SK-N-SH (cell line): ENCODE results near the gene KLHL40. TPM values are rescaled to one million over a fixed set of nuclear protein-coding genes. Genes with fewer than 3 reads are reported as not detected.

Experiments
- CTCF ChIA-PET: fragments of 300-600, 350-600 bp; formaldehyde crosslinking; extraction: SDS; loops from one replicate; lab custom pipeline; 2021; lab: Yijun Ruan, JAX
- POLR2A ChIA-PET: fragments of 350-600 bp; sonication (Branson Sonifier 250); formaldehyde crosslinking; extraction: SDS; loops from one replicate; lab custom pipeline; 2020; ENCODE audit warnings: antibody characterized with exemption, inconsistent platforms; lab: Yijun Ruan, JAX
- DNase-seq: peaks from one replicate; pipeline ENCODE4 v3.0.0; 2012
- H2AFZ ChIP-seq: fragments of 200-600 bp; sonication (generic); 2 replicates; pipeline ENCODE4 v1.8.1; 2016; ENCODE audit warnings: antibody characterized with exemption, mild to moderate bottlenecking, low read depth
- H3F3A ChIP-seq: fragments of 200-600 bp; sonication (generic); replicated peaks from 2 replicates; pipeline ENCODE3; 2016; ENCODE audit warnings: antibody characterized with exemption, mild to moderate bottlenecking; ENCODE audit not compliant: insufficient read depth
- H3K27ac ChIP-seq, 2 experiments: fragments of 200-500 bp in 1 of 2; fragments of 200-600 bp in 1 of 2; sonication (Bioruptor generic) in 1 of 2; sonication (generic), shearing (Covaris generic) in 1 of 2; 2 replicates each; pipeline versions ENCODE4 v1.5.1 to v1.6.1; 2014 to 2016; ENCODE audit warnings: low read depth in 2 of 2, inconsistent platforms in 1 of 2, low read length in 1 of 2, mild to moderate bottlenecking in 1 of 2, mixed read lengths in 1 of 2
- H3K27me3 ChIP-seq: fragments of 200-600 bp; sonication (generic), shearing (Covaris generic); 2 replicates; pipeline ENCODE4 v1.6.1; 2016; ENCODE audit warnings: mixed run types; ENCODE audit not compliant: insufficient read depth
- H3K36me3 ChIP-seq, 2 experiments: fragments of 200-500 bp in 1 of 2; fragments of 200-600 bp in 1 of 2; sonication (Bioruptor generic) in 1 of 2; sonication (generic) in 1 of 2; replicated peaks in 1 of 2; 2 replicates each; pipeline versions ENCODE3 to v1.5.1; 2014 to 2016; ENCODE audit warnings: low read length in 1 of 2, mild to moderate bottlenecking in 1 of 2; ENCODE audit not compliant: insufficient read depth in 2 of 2, control insufficient read depth in 1 of 2
- H3K4me1 ChIP-seq, 2 experiments: fragments of 200-500 bp in 1 of 2; fragments of 200-600 bp in 1 of 2; sonication (Bioruptor generic) in 1 of 2; sonication (generic), shearing (Covaris generic) in 1 of 2; 2 replicates each; pipeline versions ENCODE4 v1.5.1 to v1.6.1; 2014 to 2016; ENCODE audit warnings: low read depth in 1 of 2, low read length in 1 of 2, mixed run types in 1 of 2; ENCODE audit not compliant: insufficient read depth in 2 of 2, control insufficient read depth in 1 of 2
- H3K4me2 ChIP-seq: fragments of 200-600 bp; sonication (generic), shearing (Covaris generic); 2 replicates; pipeline ENCODE4 v1.6.1; 2017; ENCODE audit warnings: mixed run types
- H3K4me3 ChIP-seq, 2 experiments: fragments of 200-500 bp in 1 of 2; fragments of 200-600 bp in 1 of 2; sonication (Bioruptor generic) in 1 of 2; sonication (generic), shearing (Covaris generic) in 1 of 2; 2 replicates each; pipeline versions ENCODE4 v1.5.1 to v1.8.1; 2014 to 2016; ENCODE audit warnings: low read depth in 2 of 2, inconsistent platforms in 1 of 2, low read length in 1 of 2, mild to moderate bottlenecking in 1 of 2, mixed read lengths in 1 of 2, moderate library complexity in 1 of 2
- H3K79me2 ChIP-seq: fragments of 200-600 bp; sonication (generic); 2 replicates; pipeline ENCODE4 v1.8.1; 2017; ENCODE audit warnings: mild to moderate bottlenecking; ENCODE audit not compliant: insufficient read depth
- H3K9ac ChIP-seq: fragments of 200-600 bp; sonication (generic); 2 replicates; pipeline ENCODE4 v1.6.1; 2017; ENCODE audit warnings: mixed run types
- H3K9me2 ChIP-seq: fragments of 200-600 bp; sonication (generic); 2 replicates; pipeline ENCODE4 v1.6.1; 2017; ENCODE audit warnings: mixed run types
- H3K9me3 ChIP-seq: fragments of 200-600 bp; sonication (generic); 2 replicates; pipeline ENCODE4 v1.6.1; 2017; ENCODE audit warnings: mixed run types, mild to moderate bottlenecking, moderate library complexity
- H4K20me1 ChIP-seq: fragments of 200-600 bp; sonication (generic); 2 replicates; pipeline ENCODE4 v1.6.1; 2017; ENCODE audit warnings: mild to moderate bottlenecking, mixed run types; ENCODE audit not compliant: insufficient read depth
- CHD2 ChIP-seq: fragments of 150-350 bp; IDR thresholded peaks from 2 replicates; pipeline ENCODE4 v1.6.1; 2018; ENCODE audit warnings: low read length; ENCODE audit not compliant: partially characterized antibody
- EP300 ChIP-seq, 2 experiments: IDR thresholded peaks; 2 replicates each; pipeline versions ENCODE4 v1.4.0 to v1.6.1; 2012; ENCODE audit warnings: borderline replicate concordance in 1 of 2, low read depth in 1 of 2, low read length in 1 of 2
- EZH2phosphoT487 ChIP-seq: fragments of 200-600 bp; sonication (generic); IDR thresholded peaks from 2 replicates; pipeline ENCODE4 v1.6.1; 2017; ENCODE audit warnings: low read depth, mixed run types, mild to moderate bottlenecking, antibody characterized with exemption, moderate library complexity, borderline replicate concordance
- FOXJ3 ChIP-seq: sonication (generic); formaldehyde crosslinking; IDR thresholded peaks from 2 replicates; pipeline ENCODE4 v1.5.1; 2020; ENCODE audit warnings: mild to moderate bottlenecking, missing genetic modification reagents
- FOXM1 ChIP-seq: IDR thresholded peaks from 2 replicates; pipeline ENCODE4 v1.4.0; 2012; ENCODE audit warnings: low read depth, mild to moderate bottlenecking
- GABPA ChIP-seq: IDR thresholded peaks from 2 replicates; pipeline ENCODE4 v1.4.0; 2012; ENCODE audit warnings: low read depth, mild to moderate bottlenecking
- GATA2 ChIP-seq: sonication (generic); formaldehyde crosslinking; IDR thresholded peaks from 2 replicates; pipeline ENCODE4 v1.5.0; 2020; ENCODE audit warnings: mild to moderate bottlenecking, missing genetic modification reagents
- JUND ChIP-seq: IDR thresholded peaks from 2 replicates; pipeline ENCODE4 v1.4.0; 2012
- MEF2A ChIP-seq: IDR thresholded peaks from 2 replicates; pipeline ENCODE4 v1.4.0; 2012; ENCODE audit warnings: low read depth, borderline replicate concordance
- NFIC ChIP-seq: IDR thresholded peaks from 2 replicates; pipeline ENCODE4 v1.4.0; 2012; ENCODE audit warnings: borderline replicate concordance
- NRF1 ChIP-seq: IDR thresholded peaks from 2 replicates; pipeline ENCODE4 v1.6.1; 2012; ENCODE audit warnings: low read depth, mild to moderate bottlenecking, low read length
- PBX3 ChIP-seq: IDR thresholded peaks from 2 replicates; pipeline ENCODE4; 2012
- RCOR1 ChIP-seq: fragments of 150-350 bp; IDR thresholded peaks from 2 replicates; pipeline ENCODE4 v1.6.1; 2017; ENCODE audit warnings: antibody characterized with exemption, low read length
- RFX5 ChIP-seq: IDR thresholded peaks from 2 replicates; pipeline ENCODE4 v1.6.1; 2012; ENCODE audit warnings: mild to moderate bottlenecking, improper control_type of control experiment, low read length
- SMC3 ChIP-seq: IDR thresholded peaks from 2 replicates; pipeline ENCODE4 v1.6.1; 2012; ENCODE audit warnings: low read depth, low read length, improper control_type of control experiment
- TAF1 ChIP-seq: IDR thresholded peaks from 2 replicates; pipeline ENCODE4 v1.6.1; 2012; ENCODE audit warnings: low read depth, mild to moderate bottlenecking, low read length, moderate library complexity, borderline replicate concordance
- USF1 ChIP-seq: IDR thresholded peaks from 2 replicates; pipeline ENCODE4 v1.4.0; 2012; ENCODE audit warnings: low read depth, borderline replicate concordance
- ZBTB33 ChIP-seq: IDR thresholded peaks from 2 replicates; pipeline ENCODE4 v1.4.0; 2012; ENCODE audit warnings: low read depth, borderline replicate concordance
- WGBS: methylation state at CpG from one replicate; pipeline ENCODE4 v1.1.6; 2017; ENCODE audit warnings: low lambda C conversion rate; 5-methylcytosine and 5-hydroxymethylcytosine counted together
- polyA plus RNA-seq, 3 experiments: library from polyadenylated mRNA; depleted of rRNA; stranded (reverse); fragments of >200 nt; gene quantifications; 2 replicates each; pipeline ENCODE4 v1.2.3, GENCODE V29; 2012

KLHL40 gene
- polyA plus RNA-seq, 1 of the 3 experiments (the other 2 are of a cell fraction): not detected

- no peak for TF ChIP-seq PBX3
- no peak for TF ChIP-seq FOXJ3 (CRISPR knock-in tag)
These were observed 19.0 kb downstream of the KLHL40 start (continued) for GRCh38 chr3:42704136-42704841.

- Histone ChIP-seq H2AFZ (no peak overlapping the region), H3K36me3 (no peaks in the 10 kb centered on the region), H3K79me2 (no peaks in the 10 kb centered on the region), H3K4me1 (no peaks in the 10 kb centered on the region; a peak in 1 of 4 replicates), H3K4me2 (no peak overlapping the region), H4K20me1 (no peaks in the 10 kb centered on the region), H3F3A (no peaks in the 10 kb centered on the region), H3K9ac (no peak overlapping the region), H3K9me3 (no peaks in the 10 kb centered on the region), H3K27me3 (0 out of 2 replicates have a peak, but pooled peaks cover 4% of the 10 kb centered on the region), H3K9me2 (no peaks in the 10 kb centered on the region), H3K4me3 (no peak overlapping the region), H3K27ac (no peak overlapping the region)
- peak; percentile 19 for DNase-seq
- whole genome bisulfite sequencing: 37% methylated on average over 6 of the region's 7 CpGs
- ChIA-PET POLR2A (no interaction called here), CTCF (no interaction called here)
- TF ChIP-seq NRF1 (no peak), RFX5 (no peak), GATA2 (CRISPR knock-in tag) (no peak), FOXM1 (no peak)
These were observed 19.9 kb downstream of the KLHL40 start for GRCh38 chr3:42705058-42705767.

GRCh38 chr3:42705962-42706585 lies 20.7 kb downstream of the KLHL40 start:
- H3K27ac ChIP-seq: no peak overlapping the region
- CTCF ChIA-PET: interaction anchor here (1.0 kb wide), 1 partner anchor 38 kb away, joined by 3 read pairs; no protein-coding TSS in a partner anchor
- POLR2A ChIA-PET: no interaction called here
- no peak overlapping the region for H3K4me3 ChIP-seq
- H3K79me2 ChIP-seq: no peaks in the 10 kb centered on the region
- H3K4me1 ChIP-seq: no peaks in the 10 kb centered on the region; a peak in 1 of 4 replicates
- no peaks in the 10 kb centered on the region for H3K9me2 ChIP-seq
- no peak overlapping the region for H3K9ac ChIP-seq
- no peak for DNase-seq
- TF ChIP-seq SMC3: no peak
- TF ChIP-seq RFX5: no peak
- TF ChIP-seq GABPA: no peak
- TF ChIP-seq EZH2phosphoT487: no peak
- TF ChIP-seq ZBTB33: no peak
- TF ChIP-seq RCOR1: no peak
- no peak for TF ChIP-seq MEF2A
- TF ChIP-seq GATA2 (CRISPR knock-in tag): no peak
- no peak for TF ChIP-seq TAF1
- TF ChIP-seq PBX3: no peak
- no peak for TF ChIP-seq USF1
- no peak for TF ChIP-seq NFIC
- TF ChIP-seq EP300 (IDR thresholded peaks at IDR 0.05; ENCODE audit: borderline replicate concordance in 1 of 2, low read depth in 1 of 2, low read length in 1 of 2): no peak
- TF ChIP-seq FOXJ3 (CRISPR knock-in tag): no peak
- no peak for TF ChIP-seq CHD2
- TF ChIP-seq JUND: no peak
- TF ChIP-seq, all 33 proteins: peak for 0
- WGBS: 61% methylated on average over 9 of the region's 10 CpGs
- Histone ChIP-seq H3F3A (no peaks in the 10 kb centered on the region), H3K9me3 (no peaks in the 10 kb centered on the region), H2AFZ (no peak overlapping the region), H4K20me1 (no peaks in the 10 kb centered on the region), H3K27me3 (0 out of 2 replicates have a peak, but pooled peaks cover 4% of the 10 kb centered on the region), H3K4me2 (no peak overlapping the region), H3K36me3 (no peaks in the 10 kb centered on the region)
